ENCODE results near the gene VPS39.

DNA sequence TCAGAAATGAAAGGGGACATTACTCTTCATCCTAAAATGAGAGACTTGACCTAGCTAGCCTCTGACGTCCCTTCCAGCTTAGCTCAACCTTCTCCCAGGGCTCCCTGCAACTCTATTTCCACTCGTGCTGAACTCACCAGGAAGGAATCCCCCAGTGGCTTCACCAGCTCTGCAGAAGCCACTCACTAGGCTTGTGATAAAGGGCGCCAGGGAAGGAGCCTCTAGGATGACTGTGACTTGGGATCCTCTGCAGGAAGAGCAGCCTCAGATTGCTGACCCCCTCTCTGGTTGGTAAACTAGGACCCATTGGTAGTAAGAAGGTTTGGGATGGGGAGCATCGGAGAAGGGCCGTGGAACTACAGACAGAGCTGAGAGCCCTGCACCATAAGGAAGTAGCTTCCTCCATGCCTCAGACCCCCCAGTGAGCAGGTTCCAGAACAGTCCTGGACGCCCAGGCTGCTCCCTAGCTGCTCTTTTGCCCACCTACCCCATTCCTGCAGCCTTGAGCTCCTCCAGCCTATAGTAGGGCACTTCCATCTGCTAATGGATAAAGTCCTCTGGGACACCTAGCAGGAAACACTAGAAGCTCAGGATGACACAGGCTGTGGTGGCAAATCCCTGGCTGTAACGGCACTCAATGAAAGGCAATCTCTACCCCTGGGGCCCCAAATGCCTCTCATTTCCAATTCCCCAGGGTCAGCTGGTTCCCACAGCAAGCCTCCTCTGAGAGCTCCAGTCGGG is 77.7 kb downstream of the VPS39 start:
- TF ChIP-seq, protein P1, sequence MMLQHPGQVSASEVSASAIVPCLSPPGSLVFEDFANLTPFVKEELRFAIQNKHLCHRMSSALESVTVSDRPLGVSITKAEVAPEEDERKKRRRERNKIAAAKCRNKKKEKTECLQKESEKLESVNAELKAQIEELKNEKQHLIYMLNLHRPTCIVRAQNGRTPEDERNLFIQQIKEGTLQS (IDR thresholded peaks at IDR 0.05; ENCODE audit: insufficient read depth, low read depth, low read length): no peak
- TF ChIP-seq BRCA1 (IDR thresholded peaks at IDR 0.05; ENCODE audit: low read depth, low read length): no peak
